Lower lobe of right lung (tissue), 2 donors: ENCODE results near the gene GALNT13. TPM values are rescaled to one million over a fixed set of nuclear protein-coding genes. Genes with fewer than 3 reads are reported as not detected.

Experiments
- ATAC-seq, 2 donors: fragments of 200-7000 bp; cut with Tn5 transposase; one replicate each; pipeline ENCODE4 v1.9.1; 2020 to 2022; ENCODE audit warnings: mild to moderate bottlenecking in 2 of 2, moderate library complexity in 2 of 2
- DNase-seq: peaks from one replicate; pipeline ENCODE4 v3.0.0-alpha.2; 2020
- H3K27ac ChIP-seq: fragments of 200-600 bp; one replicate; pipeline ENCODE4 v1.8.0; 2022
- H3K27me3 ChIP-seq: fragments of 200-600 bp; one replicate; pipeline ENCODE4 v1.8.0; 2022; ENCODE audit warnings: low read depth
- H3K36me3 ChIP-seq: fragments of 200-600 bp; one replicate; pipeline ENCODE4 v1.8.0; 2022; ENCODE audit warnings: mild to moderate bottlenecking
- H3K4me1 ChIP-seq: fragments of 200-600 bp; one replicate; pipeline ENCODE4 v1.8.0; 2022
- H3K4me3 ChIP-seq: fragments of 200-600 bp; one replicate; pipeline ENCODE4 v1.8.0; 2022; ENCODE audit warnings: mild to moderate bottlenecking
- H3K9me3 ChIP-seq: fragments of 200-600 bp; one replicate; pipeline ENCODE4 v1.8.0; 2022
- CTCF ChIP-seq: fragments of 200-600 bp; IDR thresholded peaks from one replicate; pipeline ENCODE4 v1.8.0; 2022; ENCODE audit warnings: antibody characterized with exemption, mild to moderate bottlenecking
- intact Hi-C: fragments of 100-400 bp; cut with DNase I; formaldehyde crosslinking; loops from one replicate; pipeline ENCODE4 v1.11.0; 2022
- total RNA-seq: library from RNA; stranded (reverse); fragmentation: NEBNext Ultra II Directional; extraction: Animal tissue kit (Norgen Biotek cat#: 25700); gene quantifications from one replicate; pipeline ENCODE4 v1.2.1, GENCODE V29; 2021
- donor health status: DM: no; HTN: yes; CAD: no; lungs with severe emphysema.

Gene GALNT13
- total RNA-seq, 1 donor from 2014 or later = 2.4 TPM

- H3K9me3 ChIP-seq = no peaks in the 10 kb centered on the region
- no peak for TF ChIP-seq CTCF
- ATAC-seq (no peak), DNase-seq (no peak)
- H3K36me3 ChIP-seq = no peaks in the 10 kb centered on the region
- peaks cover 10% of the 10 kb centered on the region for H3K4me1 ChIP-seq
- no peak overlapping the region for H3K27ac ChIP-seq
- intact Hi-C loops = no loop called here
- H3K27me3 ChIP-seq = peaks cover 31% of the 10 kb centered on the region
- H3K4me3 ChIP-seq = no peak overlapping the region
Measured at GRCh38 chr2:153875801-153876466, 4.2 kb downstream of the GALNT13 start.

DNA sequence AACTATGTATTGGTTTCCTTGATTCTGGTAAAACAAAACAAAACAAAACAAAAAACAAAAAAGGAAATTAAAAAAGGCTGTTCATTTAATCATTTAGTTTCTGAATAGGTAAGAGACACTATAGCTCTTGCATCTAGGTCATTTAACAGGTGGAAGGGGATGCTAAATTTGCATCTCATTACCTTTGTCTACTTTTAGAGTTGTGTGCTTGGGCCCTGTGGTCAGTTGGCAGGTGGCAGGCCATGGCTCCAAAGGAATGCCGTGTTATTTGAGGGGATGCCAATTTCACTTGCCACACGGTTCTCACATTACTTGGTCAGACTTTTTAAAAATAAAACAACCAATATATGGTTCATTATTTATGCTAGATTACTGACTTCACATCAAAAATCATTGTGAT, 9.2 kb downstream of the GALNT13 start:
- H3K36me3 ChIP-seq = no peaks in the 10 kb centered on the region
- no peak overlapping the region for H3K27ac ChIP-seq
- no peak overlapping the region for H3K4me3 ChIP-seq
- TF ChIP-seq CTCF = no peak
- DNase-seq (no peak), ATAC-seq (no peak)
- no peaks in the 10 kb centered on the region for H3K27me3 ChIP-seq
- H3K9me3 ChIP-seq = no peaks in the 10 kb centered on the region
- no peaks in the 10 kb centered on the region for H3K4me1 ChIP-seq
- intact Hi-C loops = no loop called here

DNA sequence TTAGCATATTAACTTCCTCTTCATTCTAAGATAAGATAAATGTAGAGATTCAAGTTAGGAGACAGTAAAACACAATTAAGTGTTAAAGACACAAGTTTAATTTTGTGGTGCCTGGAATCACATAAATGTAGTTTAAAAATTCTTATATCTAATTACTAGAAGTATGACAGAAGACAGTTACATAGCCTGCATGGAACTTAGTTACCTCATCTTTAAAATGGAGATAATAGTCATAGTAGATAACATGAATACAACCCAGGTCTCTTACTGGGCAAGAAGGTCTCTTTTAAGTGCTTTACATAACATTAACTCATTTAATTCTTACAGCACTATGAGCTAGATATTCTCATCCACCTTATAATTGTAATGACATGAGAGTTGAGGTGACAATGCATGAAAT, 15.1 kb downstream of the GALNT13 start:
- no peaks in the 10 kb centered on the region for H3K27me3 ChIP-seq
- no peak overlapping the region for H3K27ac ChIP-seq
- no peak overlapping the region for H3K4me3 ChIP-seq
- H3K4me1 ChIP-seq = no peaks in the 10 kb centered on the region
- H3K9me3 ChIP-seq = no peaks in the 10 kb centered on the region
- no peaks in the 10 kb centered on the region for H3K36me3 ChIP-seq
- intact Hi-C loops = no loop called here
- TF ChIP-seq CTCF = no peak
- no peak for DNase-seq
- no peak for ATAC-seq

- no peak for ATAC-seq
- no peak for DNase-seq
- no peaks in the 10 kb centered on the region for H3K27me3 ChIP-seq
- intact Hi-C loops = no loop called here
- TF ChIP-seq CTCF = no peak
- H3K9me3 ChIP-seq = no peaks in the 10 kb centered on the region
- no peak overlapping the region for H3K27ac ChIP-seq
- H3K4me1 ChIP-seq = no peaks in the 10 kb centered on the region
- no peak overlapping the region for H3K4me3 ChIP-seq
- H3K36me3 ChIP-seq = no peaks in the 10 kb centered on the region
Measured at GRCh38 chr2:153890576-153890975, 18.9 kb downstream of the GALNT13 start.

GRCh38 chr2:153891051-153891450, 19.3 kb downstream of the GALNT13 start:
- Histone ChIP-seq H3K27ac (no peak overlapping the region), H3K27me3 (no peaks in the 10 kb centered on the region), H3K36me3 (no peaks in the 10 kb centered on the region), H3K4me1 (no peaks in the 10 kb centered on the region), H3K9me3 (no peaks in the 10 kb centered on the region), H3K4me3 (no peak overlapping the region)
- ATAC-seq (no peak), DNase-seq (no peak)
- intact Hi-C loops = no loop called here
- no peak for TF ChIP-seq CTCF
